Muscle of arm (tissue), 12 donors: Measurements from ENCODE around the gene MPHOSPH9. TPM values are rescaled to one million over a fixed set of nuclear protein-coding genes. Genes with fewer than 3 reads are reported as not detected.

ENCODE experiments used
- DNase-seq: peaks from one replicate; pipeline ENCODE4 v3.0.0-alpha.2; 2013
- polyA plus RNA-seq, 12 donors: library from polyadenylated mRNA; unstranded; fragments of 120-200 nt; gene quantifications; one replicate each; pipeline ENCODE4 v1.2.1, GENCODE V29; 2013; ENCODE audit not compliant: insufficient read length in 12 of 12

MPHOSPH9 gene
- polyA plus RNA-seq, 12 donors = 16.9 to 33.6 (median 22.6) TPM; not detected in 1

- DNase-seq = no peak
Observed at GRCh38 chr12:123150744-123151456, 82.0 kb downstream of the MPHOSPH9 start, which contains the start of gene PITPNM2. Gene PITPNM2 (minus strand): TSS chr12:123151090. CDS start chr12:123034590, 116,500 bp downstream.

GRCh38 chr12:123150275-123150743 is 82.6 kb downstream of the MPHOSPH9 start:
- DNase-seq = no peak

- no peak for DNase-seq
Observed at GRCh38 chr12:123149501-123150274, 83.3 kb downstream of the MPHOSPH9 start.

DNA sequence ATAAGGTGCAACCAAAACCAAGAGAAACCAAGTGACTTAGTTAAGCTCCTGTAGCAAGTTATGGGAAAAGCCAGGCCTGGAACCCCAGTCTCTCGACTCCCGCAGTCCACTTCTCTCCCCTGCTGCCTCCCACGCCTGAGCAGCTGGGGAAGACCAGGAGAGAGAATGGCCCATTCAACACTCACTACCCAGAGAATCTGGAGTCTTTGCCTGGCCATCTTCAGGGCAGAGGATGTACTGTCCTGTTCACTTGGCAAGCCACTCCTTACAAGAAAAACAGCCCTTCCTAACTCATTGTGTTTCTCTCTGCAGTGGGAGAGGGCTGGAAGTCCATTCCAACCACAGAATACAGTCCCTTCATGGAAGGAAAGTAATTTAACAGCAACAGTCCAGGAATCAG is 83.9 kb downstream of the MPHOSPH9 start:
- no peak for DNase-seq

DNA sequence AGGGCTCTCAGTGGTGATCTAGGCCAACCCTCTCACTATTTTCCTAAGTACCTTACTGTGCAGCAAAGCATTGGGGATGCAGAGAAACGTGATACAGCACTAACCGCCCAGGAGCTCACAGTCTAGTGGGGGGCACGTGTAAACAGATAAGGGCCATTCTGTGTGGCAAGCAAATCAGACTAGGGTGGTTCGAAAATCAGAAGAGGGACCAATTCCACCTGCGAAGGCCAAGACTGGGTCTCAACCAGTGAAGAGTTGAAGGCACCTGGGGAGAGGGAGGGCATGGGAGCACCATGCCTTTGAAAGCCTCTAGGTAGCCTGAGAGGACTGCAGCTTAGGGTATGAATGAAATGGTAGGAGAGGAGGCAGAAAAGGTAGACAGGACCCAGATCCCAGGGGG is 84.3 kb downstream of the MPHOSPH9 start:
- no peak for DNase-seq

- DNase-seq = no peak
Observed at GRCh38 chr12:123148223-123148622, 84.7 kb downstream of the MPHOSPH9 start.

GRCh38 chr12:123145211-123145610 is 87.7 kb downstream of the MPHOSPH9 start:
- DNase-seq = no peak

DNA sequence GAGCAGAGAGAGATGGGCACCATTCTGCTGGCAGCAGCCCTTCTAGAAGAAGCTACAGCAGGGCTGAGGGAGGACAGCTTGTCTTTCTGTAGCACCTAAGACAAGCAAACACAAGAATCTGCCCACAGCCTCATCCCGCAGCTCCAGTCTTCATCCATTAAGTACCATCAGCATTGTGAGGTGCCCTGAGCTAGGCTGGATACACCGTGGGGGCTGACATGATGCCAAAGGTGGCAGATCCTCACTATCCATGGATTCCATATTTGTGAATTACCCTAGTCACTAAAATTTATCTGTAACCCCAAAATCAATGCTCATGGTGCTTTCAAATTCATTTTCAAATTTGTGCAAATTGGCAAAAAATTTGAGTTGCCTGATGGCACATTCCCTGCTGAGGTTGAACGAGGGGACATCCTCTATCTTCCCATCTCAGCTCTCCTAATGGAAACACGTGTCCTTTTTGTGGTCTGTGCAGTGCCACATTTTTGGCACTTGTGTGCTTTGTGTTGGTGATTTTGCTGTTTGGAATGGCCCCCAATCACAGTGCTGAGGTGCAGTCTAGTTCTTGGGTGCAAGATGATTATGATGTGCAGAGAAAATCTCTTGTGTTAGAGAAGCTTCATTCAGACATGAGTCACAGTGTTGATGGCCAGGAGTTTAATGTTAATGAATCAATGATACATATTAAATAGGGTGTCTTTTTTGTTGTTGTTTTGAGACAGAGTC is 89.0 kb downstream of the MPHOSPH9 start:
- DNase-seq = no peak

GRCh38 chr12:123142921-123143735 is 89.8 kb downstream of the MPHOSPH9 start:
- no peak for DNase-seq

DNA sequence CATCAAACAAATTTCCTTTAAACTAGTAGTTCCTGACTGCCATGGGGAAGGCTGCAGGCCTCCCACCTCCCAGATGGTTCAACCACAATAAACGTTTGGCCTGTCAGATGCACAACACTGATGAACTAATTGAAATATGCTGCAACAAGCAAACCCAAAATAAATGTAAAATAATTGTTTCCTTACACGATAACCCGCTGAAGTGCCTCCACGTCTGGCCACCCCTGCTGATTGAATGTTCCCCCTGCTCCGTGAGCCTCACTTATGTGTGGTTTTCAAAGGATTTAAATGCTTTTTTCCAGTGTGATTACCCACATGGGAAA is 90.5 kb downstream of the MPHOSPH9 start:
- DNase-seq = no peak

- DNase-seq = no peak
Observed at GRCh38 chr12:123141615-123142517, 91.1 kb downstream of the MPHOSPH9 start.

DNA sequence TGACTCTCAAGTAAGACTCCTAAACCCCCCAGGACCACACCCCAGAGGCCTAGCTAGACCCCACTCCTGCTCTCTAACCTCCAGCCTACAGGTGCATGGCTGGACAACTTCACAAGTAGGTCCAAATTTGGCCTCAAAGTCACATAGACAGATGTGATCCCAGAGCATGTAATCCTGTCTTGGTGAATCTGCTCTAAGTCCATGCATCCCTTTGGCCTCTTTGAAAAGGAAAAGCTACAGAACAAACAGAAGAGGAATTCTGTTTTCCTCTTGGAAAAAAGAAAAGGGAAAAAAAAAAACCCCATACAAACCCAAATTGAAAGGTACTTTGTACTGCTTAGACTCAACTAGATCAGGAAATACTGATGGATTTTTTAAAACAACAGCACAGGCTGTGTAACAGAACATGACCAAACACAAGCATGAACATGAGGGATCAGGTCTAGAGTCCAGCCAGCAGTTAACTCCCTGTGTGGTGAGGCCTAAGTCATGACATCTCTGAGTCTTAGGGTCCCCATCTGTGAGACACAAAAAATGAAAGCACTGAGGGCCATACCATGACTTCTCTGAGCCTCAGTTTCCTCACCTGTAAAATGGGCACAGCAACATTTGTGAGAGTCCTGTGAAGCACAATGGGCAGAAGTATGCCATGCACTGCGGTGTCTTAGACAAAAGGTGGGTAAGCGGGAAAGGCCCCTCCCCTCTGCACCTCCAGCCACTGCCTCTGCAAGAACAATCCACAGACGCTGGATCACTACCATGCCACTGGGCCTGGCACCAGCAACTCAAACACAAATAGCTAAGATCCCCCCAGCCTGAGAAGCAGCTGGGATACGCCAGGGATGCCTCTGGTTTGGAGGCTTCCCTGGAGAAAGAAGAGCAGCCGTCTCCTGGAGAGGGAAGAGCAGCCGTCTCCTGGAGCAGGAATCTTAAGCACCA is 92.0 kb downstream of the MPHOSPH9 start:
- no peak for DNase-seq

DNA sequence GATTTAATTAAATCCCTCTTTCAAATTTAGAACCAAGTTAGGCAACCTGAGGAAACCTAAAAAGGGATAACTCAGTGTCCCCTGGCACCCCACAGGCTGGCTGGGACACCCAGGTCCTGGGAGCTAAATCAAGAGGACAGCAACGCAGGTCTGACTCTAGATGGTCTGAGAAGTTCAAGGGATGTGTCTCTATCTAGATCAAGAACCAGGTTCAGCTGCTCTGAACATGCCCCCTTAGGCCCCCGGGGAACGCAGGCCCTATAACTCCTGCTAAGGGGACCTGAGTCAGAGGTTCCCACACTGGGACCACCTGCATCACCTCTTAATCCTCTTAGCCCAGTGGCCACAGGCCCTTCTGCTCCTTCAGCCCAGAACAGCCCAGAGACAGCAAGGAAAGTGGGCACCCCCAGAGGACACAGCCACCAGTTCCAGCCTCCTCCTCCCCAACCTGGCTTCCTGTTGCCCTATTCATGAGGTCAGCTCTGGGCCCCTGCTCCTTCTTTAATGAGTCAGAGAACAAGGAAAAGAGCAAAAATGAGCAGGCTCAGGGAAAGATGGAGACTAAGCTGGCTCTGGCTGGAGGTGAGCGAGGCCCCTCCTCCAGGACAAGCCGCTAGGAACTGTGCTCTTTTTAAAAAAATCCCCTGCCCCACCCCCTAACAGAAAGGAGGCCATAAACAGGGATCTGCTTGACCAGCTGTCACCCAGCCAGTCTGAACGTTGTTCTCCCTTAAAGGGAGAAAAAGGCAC is 92.8 kb downstream of the MPHOSPH9 start:
- no peak for DNase-seq

- no peak for DNase-seq
Observed at GRCh38 chr12:123135688-123136087, 97.3 kb downstream of the MPHOSPH9 start.

DNA sequence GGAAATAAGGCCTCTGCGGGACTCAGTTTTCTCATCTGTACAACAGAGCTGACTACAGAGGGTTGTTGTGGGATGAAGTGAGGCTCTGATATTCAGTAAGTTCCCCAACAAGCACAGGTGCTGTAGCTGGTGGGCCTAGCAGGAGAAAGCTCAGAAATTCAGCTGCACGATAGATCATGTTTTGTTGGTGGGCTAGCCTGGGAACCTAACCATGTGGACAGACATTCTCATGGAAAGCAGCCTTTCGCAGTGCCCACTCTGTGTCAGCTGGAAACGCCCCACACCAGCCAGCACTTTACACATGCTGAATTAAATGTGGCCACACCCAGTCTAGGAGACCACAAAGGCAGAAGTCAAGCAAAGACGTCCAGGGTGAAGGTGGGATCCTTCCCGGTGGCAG is 98.1 kb downstream of the MPHOSPH9 start:
- DNase-seq = no peak

DNA sequence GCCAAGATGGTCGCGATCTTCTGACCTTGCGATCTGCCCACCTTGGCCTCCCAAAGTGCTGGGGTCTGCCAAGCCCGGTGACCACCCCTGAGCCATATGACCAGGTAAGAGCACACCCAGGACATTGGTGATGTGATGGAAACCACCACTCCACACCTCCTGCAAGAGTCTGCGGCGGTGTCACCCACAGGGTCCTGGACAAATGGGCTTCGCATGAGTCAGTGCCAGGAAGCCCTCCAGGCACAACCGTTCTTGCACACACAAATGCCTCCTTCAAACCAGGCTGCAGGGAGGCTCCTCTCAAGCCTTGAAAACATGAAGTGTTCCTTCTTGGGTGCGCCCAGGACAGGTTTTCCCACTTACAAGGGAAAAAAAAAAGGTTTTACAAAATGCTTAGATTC is 98.7 kb downstream of the MPHOSPH9 start:
- DNase-seq = no peak

DNA sequence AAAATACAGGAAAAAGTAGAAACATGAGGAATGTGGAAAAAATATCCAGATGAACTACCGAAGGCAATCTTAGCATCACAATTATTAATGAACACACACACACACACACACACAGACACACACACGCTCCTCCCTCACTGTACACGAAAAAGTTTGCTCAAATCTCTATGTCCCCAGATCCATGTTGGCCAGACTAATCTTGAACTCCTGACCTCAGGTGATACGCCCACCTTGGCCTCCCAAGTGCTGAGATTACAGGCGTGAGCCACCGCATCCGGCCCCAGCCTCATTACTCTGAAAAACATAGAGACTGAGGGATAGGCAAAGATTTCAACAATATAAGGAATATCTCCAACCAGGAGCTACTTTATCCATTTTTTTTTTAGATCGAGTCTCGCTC is 99.2 kb downstream of the MPHOSPH9 start:
- DNase-seq = no peak

- no peak for DNase-seq
Observed at GRCh38 chr12:123132951-123133619, 99.9 kb downstream of the MPHOSPH9 start.
